EL (cell line): ENCODE data around the gene AP2B1.
"Not testable (repeated sequence)": the region's sequence is repeated elsewhere in the genome, so short reads cannot be mapped to it uniquely, and the experiment has no call there.

ENCODE experiments used
- DNase-seq: peaks from one replicate; pipeline ENCODE4 v3.0.0-alpha.2; 2016

Gene AP2B1

DNA sequence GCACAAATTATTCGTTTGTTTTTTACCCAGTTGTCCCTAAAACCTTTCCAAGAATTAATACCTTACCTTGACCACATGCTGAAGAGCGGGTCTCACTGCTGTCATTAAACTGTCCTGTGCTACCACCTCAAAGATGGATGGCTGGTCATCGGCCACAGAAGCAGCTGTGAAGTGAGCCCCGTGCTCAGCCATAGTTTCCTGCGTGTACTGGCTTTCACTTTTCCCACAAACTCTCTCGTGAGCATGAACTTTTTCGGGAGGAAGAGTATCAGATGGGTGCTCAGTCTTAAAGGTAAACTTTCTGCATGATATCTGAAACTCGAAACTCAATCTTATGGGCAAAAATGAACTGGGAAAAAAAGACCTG lies 9.3 kb upstream of the AP2B1 start:
- DNase-seq, result peak; percentile 20

DNA sequence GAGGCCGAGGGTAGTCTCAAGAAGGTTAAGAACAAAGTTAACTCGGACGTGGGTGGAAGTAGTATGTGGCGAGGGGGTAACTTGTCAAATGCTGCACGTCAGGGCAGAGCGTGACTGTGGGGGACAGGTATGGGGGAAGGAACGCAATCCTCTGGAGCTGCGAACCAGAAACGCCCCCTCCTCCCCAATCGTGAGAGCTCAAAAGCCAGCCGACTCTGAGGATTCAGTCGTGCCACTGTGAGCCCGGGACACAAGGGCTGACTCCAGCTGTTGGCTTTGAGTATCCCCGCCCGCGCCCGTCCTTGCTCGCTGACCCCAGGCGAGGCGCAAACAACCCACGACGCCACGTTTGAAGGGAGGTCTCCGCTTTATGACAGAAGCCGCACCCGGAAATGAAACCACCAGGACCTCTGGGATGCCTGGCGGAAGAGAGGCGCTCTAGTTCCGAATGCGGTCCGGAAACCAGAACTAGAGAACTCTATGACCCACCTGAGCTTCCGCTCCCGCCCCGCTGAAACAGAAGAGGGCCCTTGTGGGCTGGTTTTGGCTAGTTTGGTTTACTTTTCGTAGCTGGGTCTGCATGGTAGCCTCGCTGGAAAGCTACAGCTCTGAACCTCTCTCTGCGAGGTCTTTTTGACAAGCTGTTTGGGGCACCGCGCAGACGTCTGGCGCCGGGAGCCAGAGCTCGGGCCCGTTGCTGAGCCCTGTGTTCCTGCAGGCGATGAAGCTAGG lies 8.8 kb upstream of the AP2B1 start, which contains the start of gene PEX12:
TSS of gene PEX12 (minus strand) at position 375 of the 732 bp plus-strand sequence. CDS start 550 bp downstream, outside the sequence.
- DNase-seq, result peak; percentile 90

DNA sequence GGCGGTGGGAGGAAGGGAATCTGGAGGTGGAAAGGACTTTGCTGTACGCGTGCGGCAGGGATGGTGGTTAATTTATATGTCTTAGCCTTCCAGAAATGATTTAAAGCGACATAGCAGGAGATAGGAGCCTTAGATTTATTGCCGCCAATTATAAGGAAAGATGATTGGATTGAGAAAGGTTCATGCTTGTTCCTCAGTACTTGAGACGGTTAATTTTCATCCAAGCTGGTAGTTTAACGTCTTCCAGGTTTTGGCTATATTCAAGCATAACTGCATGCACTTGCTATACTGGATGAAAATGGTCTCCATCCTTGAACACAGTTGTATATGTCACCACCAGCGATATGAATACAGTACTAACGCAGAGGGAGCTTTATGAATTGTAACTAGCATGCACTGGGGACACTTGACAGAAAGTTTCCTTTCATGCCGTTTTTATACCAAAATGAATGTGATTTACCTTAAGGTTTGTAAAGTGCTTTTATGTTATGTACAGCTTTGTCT lies 8.1 kb upstream of the AP2B1 start:
- DNase-seq, result no peak

DNA sequence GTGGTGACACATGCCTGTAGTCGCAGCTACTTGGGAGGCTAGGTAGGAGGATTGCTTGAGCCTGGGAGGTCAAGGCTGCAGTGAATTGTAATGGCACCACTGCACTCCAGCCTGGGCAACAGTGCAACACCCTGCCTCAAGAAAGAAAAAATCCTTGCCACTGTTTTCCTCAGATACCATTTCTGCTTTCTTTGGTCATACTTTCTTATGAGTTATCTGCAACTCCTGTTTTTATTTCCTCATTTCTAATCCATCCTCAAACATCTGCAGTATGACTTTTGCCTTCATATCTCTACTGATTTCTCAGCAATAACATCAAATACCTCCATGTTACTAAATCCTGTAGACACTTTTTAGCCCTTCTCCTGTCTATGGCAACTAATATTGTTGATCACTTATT lies 3.1 kb upstream of the AP2B1 start:
- no peak for DNase-seq

DNA sequence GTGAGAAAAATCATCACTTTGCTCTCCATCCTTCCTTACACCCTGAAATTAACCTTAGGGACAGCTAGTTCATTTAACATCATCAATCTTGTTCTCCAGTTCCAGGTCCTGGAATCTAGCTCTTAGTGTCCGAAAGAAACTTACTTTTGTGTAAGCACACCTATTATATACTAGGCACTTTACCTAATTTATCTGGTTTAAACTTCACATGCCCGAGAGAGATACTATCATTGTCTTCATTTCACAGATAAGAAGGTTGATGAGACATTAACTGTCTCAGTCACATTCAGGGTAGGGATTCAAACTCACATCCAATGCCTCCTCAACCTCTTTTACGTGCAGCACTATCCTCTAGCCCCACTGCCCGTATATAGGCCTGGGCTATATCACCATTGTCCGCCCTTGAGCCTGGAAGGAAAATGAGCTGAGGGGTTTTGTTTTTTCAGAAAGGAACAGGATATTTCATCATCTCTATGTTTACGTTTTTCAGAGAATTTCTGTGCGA lies 501 bp upstream of the AP2B1 start:
- no peak for DNase-seq

DNA sequence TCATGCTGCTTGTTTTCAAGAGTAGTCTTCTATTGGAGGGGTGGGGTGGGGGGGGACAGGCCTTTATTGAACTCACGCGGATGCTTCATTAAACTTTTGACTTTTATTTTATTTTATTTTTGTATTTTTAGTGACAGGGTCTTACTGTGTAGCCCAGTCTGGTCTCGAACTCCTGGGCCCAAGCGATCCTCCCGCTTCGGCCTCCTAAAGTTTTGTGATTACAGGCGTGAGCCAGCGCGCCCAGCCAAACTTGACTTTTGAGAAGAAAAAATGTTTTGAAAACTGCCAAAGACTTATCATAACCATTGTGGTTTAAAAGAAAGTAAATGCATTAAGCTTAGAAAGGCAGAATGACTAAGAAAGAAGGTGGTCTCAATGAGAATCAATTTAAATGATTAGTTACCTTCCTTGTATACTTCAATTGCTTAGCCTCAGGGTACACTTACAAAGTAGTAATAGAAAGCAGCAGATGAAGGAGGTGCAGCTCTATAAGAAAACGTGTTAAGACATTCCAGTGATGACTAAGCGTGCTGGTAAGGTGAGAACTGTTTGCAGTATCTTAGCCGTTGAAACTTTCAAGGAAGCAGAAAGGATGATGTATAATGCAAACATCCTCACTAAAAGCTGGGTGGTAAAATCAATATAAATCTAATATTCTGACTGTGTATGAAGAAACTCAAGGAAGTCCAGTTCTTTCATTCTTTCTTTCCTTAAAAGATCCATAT lies 1.2 kb downstream of the AP2B1 start:
- peak; percentile 76 for DNase-seq

DNA sequence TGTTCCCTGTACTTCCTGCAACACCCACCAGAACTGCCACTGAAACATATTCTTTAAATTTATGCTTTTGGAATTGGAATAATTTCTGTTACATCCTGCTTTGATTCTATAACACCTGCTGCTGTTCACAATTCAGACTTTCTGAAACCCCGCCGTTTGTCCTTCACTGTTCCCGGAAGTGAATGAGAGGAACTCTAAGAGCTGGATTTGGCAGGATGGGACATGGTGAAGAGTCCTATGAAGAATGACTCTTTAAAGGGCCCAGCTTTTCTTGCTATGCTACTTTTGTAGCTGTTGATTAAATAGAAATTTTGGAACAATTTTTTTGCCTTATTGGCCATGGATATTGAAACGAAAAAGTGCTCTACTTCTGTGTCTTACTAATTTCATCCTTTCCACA lies 8.9 kb downstream of the AP2B1 start:
- DNase-seq, result no peak

DNA sequence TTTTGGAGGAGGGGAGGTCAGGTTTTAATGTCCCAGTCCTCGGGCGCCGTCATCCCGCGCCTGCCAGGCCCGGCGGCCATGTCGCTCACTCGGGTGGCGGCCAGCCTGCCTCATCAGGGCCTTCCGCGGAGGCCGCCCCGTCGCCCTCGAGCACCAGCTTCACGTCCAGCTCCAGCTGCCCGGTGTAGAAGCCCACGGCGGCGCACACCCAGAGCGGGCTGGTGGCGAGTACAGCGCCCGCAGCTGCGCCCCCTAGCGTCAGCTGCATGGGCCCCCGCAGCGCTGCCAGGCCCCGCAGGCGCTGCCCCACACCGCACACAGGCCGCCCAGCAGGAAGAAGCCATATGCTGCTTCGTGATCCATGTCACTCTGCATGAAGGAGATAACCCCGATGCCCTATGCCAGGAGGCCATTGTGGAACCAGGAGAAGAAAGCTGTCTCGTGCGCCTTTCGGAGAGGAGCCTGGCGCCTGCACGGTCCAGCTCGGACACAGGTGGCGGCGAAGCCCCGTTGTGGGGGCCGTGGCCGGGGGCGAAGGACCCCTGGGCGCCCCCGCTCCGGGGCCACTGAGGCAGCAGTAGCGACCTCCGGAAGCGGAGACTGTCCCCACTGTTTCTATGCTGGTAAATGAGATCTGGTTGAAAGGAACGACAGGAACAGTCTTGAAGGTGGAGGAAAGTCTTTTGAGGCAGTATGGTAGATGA lies 9.6 kb downstream of the AP2B1 start:
- DNase-seq, result no peak

DNA sequence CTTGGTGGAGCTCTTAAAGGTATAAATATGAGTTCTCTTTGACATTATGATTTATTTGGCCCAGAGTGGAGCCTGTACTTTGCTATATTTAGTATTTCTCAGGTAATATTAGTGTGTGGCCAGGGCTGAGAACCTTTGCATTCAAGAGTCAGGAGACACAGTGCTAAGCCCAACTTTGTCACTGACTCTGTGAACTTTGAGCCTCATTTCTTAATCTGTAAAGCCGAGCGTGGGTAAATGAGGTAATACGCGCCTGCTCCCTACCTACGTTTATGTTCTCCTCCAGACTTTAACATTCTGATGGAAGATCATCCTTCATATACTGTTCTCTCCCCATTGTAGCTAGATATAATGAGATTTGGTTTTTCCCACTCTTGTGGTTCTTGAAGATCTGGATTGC lies 10.5 kb downstream of the AP2B1 start:
- DNase-seq, result no peak

DNA sequence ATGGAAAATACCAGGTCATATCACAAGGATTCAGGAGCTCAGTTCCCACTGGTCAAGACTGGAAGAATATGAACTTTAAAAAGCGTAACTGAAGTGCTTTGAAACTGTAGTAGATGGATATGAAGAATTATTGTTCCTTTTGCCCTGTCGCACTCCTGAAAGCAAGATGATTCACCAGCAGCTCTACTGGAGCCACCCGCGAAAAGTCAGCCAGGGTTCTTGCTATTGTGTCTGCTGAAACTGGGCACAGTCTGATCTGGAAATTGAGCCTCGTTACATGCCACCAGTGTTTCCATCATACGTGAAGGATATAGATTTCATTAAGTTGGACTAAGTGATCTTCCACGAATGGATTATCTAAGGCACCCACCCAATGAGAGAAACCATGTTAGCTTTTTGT lies 16.6 kb downstream of the AP2B1 start:
- no peak for DNase-seq

DNA sequence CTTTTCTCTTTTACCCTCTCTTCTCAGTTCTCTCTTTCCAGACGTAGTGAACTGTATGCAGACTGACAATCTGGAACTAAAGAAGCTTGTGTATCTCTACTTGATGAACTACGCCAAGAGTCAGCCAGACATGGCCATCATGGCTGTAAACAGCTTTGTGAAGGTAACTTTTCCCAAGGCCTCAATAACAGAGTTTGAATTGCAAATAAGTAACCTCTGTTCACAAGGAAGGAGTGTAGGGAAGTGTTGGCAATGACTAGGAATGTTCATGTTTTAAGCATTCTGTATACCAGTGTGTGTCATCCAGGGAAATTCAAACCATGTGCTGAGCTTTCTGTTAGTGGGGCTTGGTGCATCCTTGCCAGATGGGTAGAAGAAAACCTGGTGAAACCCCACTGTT lies 18.6 kb downstream of the AP2B1 start:
- peak; percentile 8 for DNase-seq

DNA sequence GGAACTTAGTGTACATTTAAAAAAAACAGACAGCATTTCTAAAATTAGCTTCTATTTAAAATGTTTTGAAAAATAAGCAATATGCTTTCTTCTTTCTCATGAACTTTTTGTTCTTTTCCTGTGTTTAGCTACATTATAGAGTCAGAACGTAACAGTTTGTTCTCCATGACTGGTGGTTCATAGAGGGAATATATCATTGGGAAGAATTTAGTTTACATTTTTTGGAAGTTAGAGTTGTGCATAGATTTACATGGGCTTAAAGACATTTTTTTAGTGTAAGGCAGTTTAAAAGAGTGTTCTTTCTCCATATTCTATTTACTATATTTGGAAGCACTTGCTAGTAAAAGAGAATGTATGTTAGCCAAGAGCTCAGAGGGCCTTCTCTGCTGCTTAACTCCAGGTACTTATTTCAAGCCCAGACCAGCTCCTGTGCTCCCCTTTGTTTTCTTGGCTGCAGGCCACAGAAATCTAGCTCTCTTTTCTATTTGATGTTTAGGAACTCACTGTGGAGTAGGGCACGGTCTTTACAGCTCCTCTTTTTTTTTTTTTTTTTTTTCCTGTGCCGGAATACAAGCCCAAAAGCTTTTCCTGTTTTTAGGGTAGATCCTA lies 20.2 kb downstream of the AP2B1 start:
- DNase-seq, result no peak

DNA sequence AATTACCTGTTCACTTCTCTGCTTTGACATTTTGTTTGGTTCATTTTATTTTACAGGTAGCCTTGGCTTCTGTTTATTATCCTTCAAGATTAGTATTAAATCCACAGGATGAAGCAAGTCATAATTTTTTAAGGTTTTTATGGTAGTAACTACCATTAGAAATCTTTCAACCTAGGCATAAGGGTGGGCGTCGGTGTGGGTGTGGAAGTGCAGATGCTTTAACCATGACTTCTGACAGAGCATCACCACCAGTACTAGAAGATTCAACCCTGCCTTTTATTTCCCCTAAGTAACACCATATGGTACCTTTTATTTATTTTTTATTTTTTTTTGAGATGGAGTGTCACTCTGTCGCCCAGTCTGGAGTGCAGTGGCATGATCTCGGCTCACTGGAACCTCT lies 22.7 kb downstream of the AP2B1 start:
- DNase-seq, result no peak

DNA sequence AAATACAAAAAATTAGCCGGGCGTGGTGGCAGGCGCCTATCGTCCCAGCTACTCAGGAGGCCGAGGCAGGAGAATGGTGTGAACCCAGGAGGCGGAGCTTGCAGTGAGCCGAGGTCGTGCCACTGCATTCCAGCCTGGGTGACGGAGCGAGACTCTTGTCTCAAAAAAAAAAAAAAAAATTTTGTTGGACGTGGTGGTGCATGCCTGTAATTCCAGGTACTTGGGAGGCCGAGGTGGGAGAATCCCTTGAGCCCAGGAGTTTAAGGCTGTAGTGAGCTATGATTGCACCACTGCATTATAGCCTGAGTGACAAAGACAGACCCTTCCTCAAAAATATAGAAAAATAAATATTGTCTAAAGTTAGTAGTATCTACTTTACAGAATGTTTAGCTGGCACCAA lies 23.6 kb downstream of the AP2B1 start:
- DNase-seq, result not testable (repeated sequence)

DNA sequence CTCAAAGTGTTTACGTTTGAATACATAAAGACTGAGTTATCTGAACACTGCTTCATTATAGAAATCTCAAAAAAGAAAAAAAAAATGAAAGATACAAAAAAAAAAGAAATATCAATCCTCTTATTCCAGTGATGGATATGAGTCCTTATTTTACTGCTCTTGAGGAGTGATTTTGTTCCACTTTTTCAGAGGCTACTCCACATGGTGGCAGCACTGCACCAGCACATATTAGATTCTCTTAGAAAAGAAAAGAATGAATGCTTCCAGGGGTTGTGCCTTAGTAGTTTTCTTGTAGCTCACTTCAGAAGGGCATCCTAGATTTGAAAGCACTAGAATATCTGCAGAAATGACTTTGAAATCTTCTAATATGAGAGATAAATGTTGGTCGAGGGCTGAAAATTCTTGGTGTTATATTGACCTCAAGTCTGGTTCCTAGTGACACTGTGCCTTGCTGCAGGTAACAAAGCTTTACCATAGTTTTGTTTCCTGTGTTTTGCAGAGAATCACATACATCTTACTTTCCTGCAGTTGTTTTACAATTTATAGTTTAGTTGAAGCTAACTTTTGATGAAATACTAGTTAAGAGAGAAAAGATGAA lies 25.9 kb downstream of the AP2B1 start:
- peak; percentile 52 for DNase-seq

DNA sequence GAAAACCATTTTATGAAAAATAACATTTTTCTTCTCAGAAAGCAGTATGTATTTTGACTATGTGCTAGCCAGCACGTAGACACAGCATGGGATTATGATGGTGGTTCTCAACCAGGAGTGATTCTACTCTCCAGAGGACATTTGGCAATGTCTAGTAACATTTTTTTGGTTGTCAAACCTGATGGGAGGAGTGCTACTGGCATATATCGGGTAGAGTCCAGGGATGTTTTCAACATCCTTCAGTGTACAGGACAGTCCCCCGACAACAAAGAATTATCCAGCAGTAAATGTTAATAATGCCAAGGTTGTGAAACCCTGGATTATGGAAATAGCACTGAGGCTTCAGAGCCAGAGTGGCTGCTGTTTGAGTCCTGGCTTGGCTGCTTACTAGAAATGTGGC lies 27.7 kb downstream of the AP2B1 start:
- no peak for DNase-seq

DNA sequence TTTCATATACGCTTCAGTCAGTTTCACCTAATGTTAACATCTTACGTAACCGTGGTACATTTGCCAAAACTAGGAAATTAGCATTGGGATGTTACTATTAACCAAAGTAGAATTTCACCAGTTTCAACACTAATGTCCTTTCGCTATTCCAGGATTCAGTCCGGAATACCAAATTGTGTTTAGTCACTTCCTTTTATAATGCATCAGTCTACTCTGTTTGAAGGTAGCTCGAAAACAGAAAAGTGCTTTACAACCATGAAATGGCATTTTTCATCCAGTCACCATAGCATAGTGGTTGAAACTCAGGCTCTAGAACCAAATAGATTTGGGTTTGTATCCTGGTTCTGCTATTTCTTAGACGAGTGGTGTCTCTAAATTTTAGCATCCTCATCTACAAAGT lies 29.4 kb downstream of the AP2B1 start:
- no peak for DNase-seq

DNA sequence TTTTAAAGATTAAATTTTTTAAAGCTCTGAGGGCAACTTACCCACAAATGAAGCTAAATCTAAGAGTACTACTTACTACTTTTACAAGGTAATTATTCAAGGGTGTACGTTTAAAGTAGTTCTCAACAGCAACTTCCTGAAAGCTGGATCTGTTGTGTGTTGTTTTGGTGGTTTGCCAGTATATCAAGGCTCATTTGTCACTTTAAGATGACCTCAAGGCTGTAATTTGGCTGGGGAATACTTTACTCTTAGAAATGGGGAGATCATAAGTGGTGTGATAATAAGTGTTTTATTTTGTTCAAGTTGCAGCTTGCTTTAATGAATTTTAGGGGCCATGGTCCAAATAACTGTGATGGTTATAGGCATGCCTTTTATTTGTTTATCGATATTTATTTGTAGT lies 30.4 kb downstream of the AP2B1 start:
- DNase-seq, result no peak

DNA sequence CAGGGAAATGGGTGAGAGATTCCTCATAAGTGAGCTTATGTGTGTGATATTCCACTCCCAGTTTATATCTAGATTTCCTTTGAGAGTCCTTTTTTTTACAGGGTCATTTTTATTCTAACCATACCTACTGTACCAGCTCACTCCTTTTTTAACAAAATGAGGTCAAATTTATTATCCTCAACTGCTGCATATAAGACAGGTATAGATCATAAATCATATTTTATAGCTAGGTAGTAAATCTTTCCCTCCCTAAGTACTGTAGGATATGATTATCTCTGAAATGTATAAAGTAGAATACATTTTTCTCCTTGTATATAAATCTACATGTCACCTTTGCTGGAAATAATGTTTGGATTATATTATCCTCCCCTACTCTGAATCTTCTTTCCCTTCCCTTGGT lies 31.5 kb downstream of the AP2B1 start:
- DNase-seq, result no peak

DNA sequence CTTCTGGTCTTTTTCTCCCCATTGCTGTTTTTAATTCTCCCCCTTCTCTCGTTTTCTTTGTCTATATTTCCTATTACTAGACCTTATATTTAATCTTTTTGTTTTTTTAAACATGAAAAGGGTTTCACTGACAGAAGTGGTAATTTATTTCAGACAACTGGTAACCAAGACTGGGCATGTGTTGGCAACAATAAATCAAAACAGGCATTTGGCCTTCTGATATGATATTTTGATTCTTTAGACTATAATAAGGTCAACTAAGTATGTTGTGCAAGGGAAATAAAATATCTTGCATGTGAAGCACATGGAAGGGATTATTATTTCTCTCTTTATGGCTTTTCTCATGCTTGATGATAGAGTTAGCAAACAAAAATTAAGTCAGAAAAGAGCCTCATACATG lies 34.6 kb downstream of the AP2B1 start:
- no peak for DNase-seq

DNA sequence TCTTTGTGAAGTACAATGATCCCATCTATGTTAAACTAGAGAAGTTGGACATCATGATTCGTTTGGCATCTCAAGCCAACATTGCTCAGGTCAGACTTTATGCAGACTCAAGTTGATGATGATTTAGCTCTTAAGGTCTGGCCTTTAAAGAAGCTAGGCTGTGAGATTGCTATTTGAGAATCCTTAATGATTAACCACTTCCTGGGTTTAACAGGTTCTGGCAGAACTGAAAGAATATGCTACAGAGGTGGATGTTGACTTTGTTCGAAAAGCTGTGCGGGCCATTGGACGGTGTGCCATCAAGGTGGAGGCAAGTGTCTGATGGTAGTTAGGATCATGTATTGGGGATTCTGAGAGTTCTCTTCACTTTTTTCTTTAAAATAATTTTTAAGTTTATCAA lies 40.3 kb downstream of the AP2B1 start:
- no peak for DNase-seq

DNA sequence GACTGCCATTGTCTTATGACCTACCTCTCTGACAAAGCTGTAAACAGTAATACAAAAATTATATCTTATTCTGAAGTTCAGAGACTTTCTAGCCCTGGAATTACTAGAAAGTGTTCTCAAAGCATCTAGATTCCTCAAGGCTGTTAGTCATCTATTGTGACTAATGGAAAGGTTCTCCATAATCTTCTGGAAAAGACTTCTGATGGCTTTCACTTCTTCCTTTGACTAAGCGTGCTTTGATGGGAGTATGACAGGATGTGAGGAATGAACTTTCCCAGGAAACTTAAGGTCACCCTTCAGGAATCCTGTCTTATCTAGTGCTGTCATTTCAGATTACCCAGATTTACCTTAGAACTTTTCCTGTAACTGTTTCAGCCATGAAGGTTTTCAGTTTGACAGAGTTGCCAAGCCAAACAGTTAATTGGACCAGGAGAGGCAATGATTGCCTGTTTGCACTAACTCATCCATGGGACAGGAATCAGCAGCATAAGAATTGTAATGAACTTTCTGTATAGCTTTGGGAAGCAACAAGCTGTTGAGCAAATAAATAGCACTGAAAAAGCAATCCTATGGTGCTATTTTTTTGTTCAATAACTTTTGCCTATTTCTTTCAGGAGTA lies 43.5 kb downstream of the AP2B1 start:
- peak; percentile 80 for DNase-seq
